K562 (cell line): ENCODE data around the gene TAAR9. TPM values are rescaled to one million over a fixed set of nuclear protein-coding genes. Genes with fewer than 3 reads are reported as not detected.

Source experiments
- ATF6 ChIP-seq: sonication (generic); formaldehyde crosslinking; IDR thresholded peaks from 2 replicates; pipeline ENCODE4 v1.4.0; 2020; ENCODE audit warnings: mild to moderate bottlenecking, missing genetic modification reagents
- BHLHE40 ChIP-seq: IDR thresholded peaks from 2 replicates; pipeline ENCODE4 v1.6.1; 2011; ENCODE audit warnings: low read length, improper control_type of control experiment
- CBFA2T2 ChIP-seq: fragments of 450-650 bp; conservative IDR thresholded peaks from 2 replicates; pipeline ENCODE4 v1.6.1; 2017; ENCODE audit warnings: mild to moderate bottlenecking
- CXXC5 ChIP-seq: fragments of 250-450 bp; sonication (Bioruptor Pico); IDR thresholded peaks from 2 replicates; pipeline ENCODE4 v1.8.0; 2022; ENCODE audit warnings: inconsistent platforms, mild to moderate bottlenecking, moderate library complexity
- EP300 ChIP-seq: IDR thresholded peaks from 2 replicates; pipeline ENCODE4 v1.6.1; 2012; ENCODE audit warnings: low read length, improper control_type of control experiment
- ETS2 ChIP-seq: IDR thresholded peaks from 2 replicates; pipeline ENCODE4 v1.6.1; 2016; ENCODE audit warnings: borderline replicate concordance, missing genetic modification characterization, mild to moderate bottlenecking, moderate library complexity, missing compliant biosample characterization; ENCODE audit not compliant: poor library complexity, severe bottlenecking
- FOXA1 ChIP-seq: fragments of 450-650 bp; IDR thresholded peaks from 2 replicates; pipeline ENCODE4 v1.6.1; 2016; ENCODE audit warnings: mild to moderate bottlenecking, borderline replicate concordance
- HDAC6 ChIP-seq: IDR thresholded peaks from 2 replicates; pipeline ENCODE4 v1.6.1; 2012; ENCODE audit warnings: low read depth, mild to moderate bottlenecking, control low read depth, inconsistent platforms, low read length, moderate library complexity
- HINFP ChIP-seq: fragments of 450-650 bp; conservative IDR thresholded peaks from 2 replicates; pipeline ENCODE4 v1.6.1; 2016; ENCODE audit warnings: missing genetic modification characterization, low read depth, mild to moderate bottlenecking, control low read depth, missing compliant biosample characterization
- HOMEZ ChIP-seq: fragments of 250-450 bp; sonication (Bioruptor Pico); IDR thresholded peaks from 2 replicates; pipeline ENCODE4 v1.4.0; 2020; ENCODE audit warnings: mild to moderate bottlenecking, moderate library complexity
- ILF3 ChIP-seq: fragments of 450-650 bp; IDR thresholded peaks from 2 replicates; pipeline ENCODE4 v1.6.1; 2018; ENCODE audit warnings: antibody characterized with exemption, mild to moderate bottlenecking, moderate library complexity, borderline replicate concordance
- LCOR ChIP-seq: sonication (generic); formaldehyde crosslinking; IDR thresholded peaks from 2 replicates; pipeline ENCODE4 v1.8.0; 2022; ENCODE audit warnings: mild to moderate bottlenecking, missing genetic modification reagents
- MCM5 ChIP-seq: fragments of 450-650 bp; IDR thresholded peaks from 2 replicates; pipeline ENCODE4 v1.6.1; 2016; ENCODE audit warnings: low read depth
- MIER1 ChIP-seq: fragments of 450-650 bp; IDR thresholded peaks from 2 replicates; pipeline ENCODE4 v1.6.1; 2016; ENCODE audit warnings: antibody characterized with exemption, mild to moderate bottlenecking, low read depth
- PCBP1 ChIP-seq: fragments of 200-400 bp; formaldehyde crosslinking; IDR thresholded peaks from 2 replicates; pipeline ENCODE4 v1.6.1; 2018; ENCODE audit warnings: mild to moderate bottlenecking, low read depth, low read length; ENCODE audit not compliant: poor library complexity, severe bottlenecking
- PTTG1 ChIP-seq: fragments of 450-650 bp; IDR thresholded peaks from 2 replicates; pipeline ENCODE4 v1.6.1; 2016; ENCODE audit warnings: low read depth, mild to moderate bottlenecking, missing genetic modification characterization, missing compliant biosample characterization
- XRCC4 ChIP-seq: IDR thresholded peaks from one replicate; pipeline ENCODE4 v1.6.1; 2011; ENCODE audit not compliant: insufficient read depth, insufficient read length; ENCODE audit errors: extremely low read depth
- YY1 ChIP-seq, 3 experiments: IDR thresholded peaks; 2 replicates each; pipeline ENCODE4 v1.6.1; 2011; ENCODE audit warnings: low read length in 2 of 3, mild to moderate bottlenecking in 2 of 3, moderate library complexity in 2 of 3, borderline replicate concordance in 1 of 3, control low read depth in 1 of 3, low read depth in 1 of 3; ENCODE audit not compliant: insufficient read depth in 3 of 3, insufficient replicate concordance in 2 of 3, control insufficient read depth in 1 of 3, insufficient read length in 1 of 3; ENCODE audit errors: extremely low read depth in 1 of 3
- ZFPM2 ChIP-seq: fragments of 250-450 bp; sonication (Bioruptor Pico); IDR thresholded peaks from 2 replicates; pipeline ENCODE4 v1.5.1; 2022; ENCODE audit warnings: mild to moderate bottlenecking
- ZNF282 ChIP-seq: sonication (generic); formaldehyde crosslinking; IDR thresholded peaks from 2 replicates; pipeline ENCODE4 v1.8.1; 2023; ENCODE audit warnings: missing genetic modification reagents
- ZNF384 ChIP-seq: IDR thresholded peaks from 2 replicates; pipeline ENCODE4 v1.6.1; 2012; ENCODE audit warnings: low read depth, low read length, improper control_type of control experiment
- polyA plus RNA-seq, 8 experiments: library from polyadenylated mRNA; depleted of rRNA in 4 of 8; stranded (reverse) in 5 of 8; unstranded in 3 of 8; fragments of >200 nt; fragmentation: Nextera tagmentation in 2 of 8; fragmentation: Illumina TruSeq in 1 of 8; extraction: Ambion mirVana in 2 of 8; extraction: Trizol in 1 of 8; gene quantifications; 2 replicates each; pipeline versions ENCODE4 v1.2.1 to v1.2.3, GENCODE V29; 2011 to 2014; ENCODE audit warnings: inconsistent platforms in 1 of 8, missing spikeins in 1 of 8
- total RNA-seq, 7 experiments: library from RNA; depleted of rRNA in 6 of 7; stranded (reverse); fragments of >200 nt in 6 of 7; fragmentation: Illumina TruSeq in 2 of 7; extraction: Trizol in 2 of 7; gene quantifications; 2 replicates each; pipeline versions ENCODE4 v1.2.1 to v1.2.3, GENCODE V29; 2011 to 2021; ENCODE audit warnings: low replicate concordance in 1 of 7

The TAAR9 gene
- total and polyA plus RNA-seq, 9 of the 15 experiments (the other 6 are each of a cell fraction or from before 2014, with no cell fraction given) = not detected

- TF ChIP-seq PTTG1 (tag) = no peak
- TF ChIP-seq CBFA2T2 = peak; percentile 52
- no peak for TF ChIP-seq ZFPM2 (CRISPR knock-in tag)
- TF ChIP-seq ZNF282 = no peak
- no peak for TF ChIP-seq HOMEZ
- no peak for TF ChIP-seq PCBP1
- TF ChIP-seq CXXC5 (CRISPR knock-in tag) = peak; percentile 53
- TF ChIP-seq EP300 = peak; percentile 38; the same call in 1 of the 2 replicates
- no peak for TF ChIP-seq XRCC4
- TF ChIP-seq HINFP (tag) = no peak
- TF ChIP-seq MIER1 = no peak
- TF ChIP-seq ZNF384 = no peak
- TF ChIP-seq BHLHE40 = peak; percentile 63; the same call in 1 of the 2 replicates
- no peak for TF ChIP-seq MCM5
- 0 out of 2 replicates have a peak, but pooled peaks have one; percentile 19 for TF ChIP-seq ATF6
- no peak for TF ChIP-seq ILF3
- TF ChIP-seq FOXA1 = no peak
- TF ChIP-seq LCOR = peak; percentile 63
- TF ChIP-seq ETS2 (tag) = no peak
- TF ChIP-seq HDAC6 = no peak
- peak in 1 of 3 experiments; percentile 43 for TF ChIP-seq YY1 (IDR thresholded peaks at IDR 0.05; ENCODE audit: borderline replicate concordance in 1 of 3, control insufficient read depth in 1 of 3, extremely low read depth in 1 of 3, insufficient read depth in 3 of 3, insufficient read length in 1 of 3, insufficient replicate concordance in 2 of 3, low read depth in 1 of 3, low read length in 2 of 3)
Measured at GRCh38 chr6:132512638-132513632, 25.1 kb upstream of the TAAR9 start, which contains the start of gene STX7 (continued).
